T-helper 1 cell (primary cell): ENCODE results near the gene MACROD1.

ENCODE experiments used
- DNase-seq, 5 donors: peaks; one replicate each; pipeline ENCODE4 v3.0.0-alpha.2; 2012 to 2020

Gene MACROD1

GRCh38 chr11:64071849-64072248, 94.1 kb downstream of the MACROD1 start:
- no peak for DNase-seq

GRCh38 chr11:64070314-64070681, 95.6 kb downstream of the MACROD1 start:
- DNase-seq, result no peak

DNA sequence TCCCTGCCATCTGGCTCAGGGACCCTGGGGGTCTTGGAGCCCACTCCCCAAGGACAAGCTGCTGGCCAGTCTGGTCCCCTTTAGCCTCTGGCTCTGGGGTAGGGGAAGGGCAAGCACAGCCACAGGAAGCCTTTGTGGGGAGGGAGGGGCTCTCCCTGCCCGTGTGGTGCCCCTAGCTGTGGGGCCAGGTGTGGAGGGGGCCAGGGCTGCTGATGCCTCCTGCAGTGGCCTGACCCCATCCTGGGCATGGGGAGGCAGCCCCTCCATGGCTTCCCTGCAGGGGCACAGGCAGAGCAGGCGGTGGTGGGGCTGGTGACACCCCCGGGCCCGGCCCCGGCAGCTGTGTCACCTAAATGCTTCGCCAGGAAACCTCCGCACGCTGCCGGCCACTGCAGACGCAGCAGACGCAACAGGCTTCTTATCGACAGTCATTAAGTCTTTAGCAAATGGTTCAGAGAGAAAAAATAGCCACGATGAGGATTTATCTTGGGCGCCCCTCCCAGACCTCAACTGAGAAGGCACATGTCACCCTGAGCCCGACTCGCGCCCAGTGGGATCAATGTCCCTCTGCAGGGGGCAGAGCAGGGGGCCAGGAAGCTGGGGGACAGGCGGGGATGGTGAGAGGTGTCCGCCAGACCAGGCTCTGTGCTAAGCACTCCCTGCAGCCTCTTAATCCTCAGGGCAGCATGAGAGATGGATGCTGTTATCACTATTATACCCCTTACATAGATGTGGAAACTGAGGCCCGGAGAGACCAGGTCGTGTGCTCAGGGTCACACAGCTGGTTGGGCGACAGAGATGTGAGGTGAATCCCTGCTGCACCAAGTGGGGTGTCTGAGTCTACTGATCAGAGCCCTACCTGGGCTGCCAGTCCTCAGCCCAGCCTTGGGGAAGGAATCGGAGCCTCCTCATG, 96.3 kb downstream of the MACROD1 start:
- no peak for DNase-seq

GRCh38 chr11:64068705-64069400, 97.1 kb downstream of the MACROD1 start:
- no peak for DNase-seq

DNA sequence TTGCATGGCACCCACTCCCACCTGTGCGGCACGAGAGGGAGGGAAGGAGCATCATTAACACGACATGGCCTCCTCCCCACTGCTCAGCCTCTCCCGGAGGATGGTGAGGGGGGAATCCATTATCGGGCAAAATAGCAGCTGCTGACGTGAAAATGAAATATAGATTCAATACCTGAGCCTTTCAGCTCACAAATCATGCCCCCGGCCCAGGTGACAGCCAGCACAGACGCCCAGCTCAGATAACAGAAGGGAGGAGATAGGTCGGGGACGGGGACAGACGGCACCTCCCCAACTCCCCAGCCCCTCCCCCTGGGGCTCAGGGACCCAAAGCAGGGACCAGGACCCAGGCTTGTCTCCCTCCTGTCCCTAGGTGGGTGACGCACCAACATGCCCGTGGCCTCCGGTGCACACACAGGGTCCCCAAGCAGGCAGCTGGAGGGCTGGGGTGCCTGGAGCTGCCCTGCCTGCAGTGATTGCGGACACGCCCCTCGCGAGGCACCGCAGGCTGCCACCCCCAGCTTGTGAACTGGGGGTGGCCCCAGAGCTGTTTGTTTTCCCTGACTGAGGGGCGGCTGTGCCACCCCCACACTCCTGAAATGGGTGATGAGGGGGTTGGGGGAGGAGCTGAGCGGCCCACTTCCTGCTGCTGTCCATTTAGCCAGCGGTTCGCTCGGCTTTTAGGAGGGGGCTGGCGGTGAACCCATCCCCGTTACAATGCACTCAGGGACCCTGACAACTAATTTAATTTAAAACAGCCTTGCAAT, 98.5 kb downstream of the MACROD1 start:
- DNase-seq, result no peak

DNA sequence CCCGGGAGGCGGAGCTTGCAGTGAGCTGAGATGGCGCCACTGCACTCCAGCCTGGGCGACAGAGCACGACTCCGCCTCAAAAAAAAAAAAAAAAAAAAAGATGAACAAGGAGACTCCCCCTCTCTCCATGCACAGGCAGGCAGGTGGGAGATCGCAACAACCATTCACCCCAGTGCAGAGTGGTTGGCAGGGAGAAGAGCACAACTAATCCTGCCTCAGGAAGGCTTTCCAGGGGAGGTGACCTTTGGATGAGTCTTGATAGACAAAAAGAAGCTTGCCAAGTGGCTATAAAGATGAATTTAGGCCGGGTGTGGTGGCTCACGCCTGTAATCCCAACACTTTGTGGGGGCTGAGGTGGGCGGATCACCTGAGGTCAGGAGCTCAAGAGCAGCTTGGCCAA, 100.2 kb downstream of the MACROD1 start:
- no peak for DNase-seq

GRCh38 chr11:64065141-64065465, 100.8 kb downstream of the MACROD1 start:
- DNase-seq, result no peak

DNA sequence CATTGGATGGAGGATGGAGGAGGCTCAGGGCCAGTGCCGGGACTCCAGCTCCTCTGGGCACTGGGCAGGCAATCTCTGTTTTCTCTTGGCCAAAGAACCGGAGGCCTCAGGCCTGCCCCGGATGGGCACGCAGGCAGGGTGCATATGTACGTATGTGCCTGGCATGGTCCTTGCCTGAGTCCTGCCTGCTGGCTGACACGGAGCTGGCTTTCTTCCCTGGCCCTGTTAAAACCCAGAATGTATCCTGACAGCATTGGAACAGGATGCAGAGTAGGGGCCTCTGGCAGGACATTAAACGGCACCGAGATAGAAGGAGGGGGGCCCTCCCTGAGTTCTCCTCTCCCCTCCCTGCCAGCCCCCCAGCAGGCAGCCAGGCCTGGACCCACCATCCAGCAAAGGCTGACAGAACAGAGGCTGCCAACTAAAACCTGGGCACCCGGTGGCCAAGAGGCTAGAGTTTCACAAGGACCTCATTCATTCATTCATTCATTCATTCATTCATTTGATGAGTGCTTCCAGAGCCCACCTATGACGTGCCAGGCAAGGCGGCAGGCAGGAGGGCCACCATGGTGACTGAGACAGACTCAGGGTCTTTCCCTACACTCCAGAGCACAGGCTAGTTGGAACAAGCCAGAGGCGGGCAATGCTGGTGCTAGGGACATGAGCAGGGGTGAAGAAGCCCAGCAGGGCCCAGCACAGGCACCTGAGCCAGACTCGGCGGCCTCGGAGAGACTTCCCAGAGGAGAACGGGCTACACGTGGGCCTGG, 101.4 kb downstream of the MACROD1 start:
- DNase-seq, result no peak

GRCh38 chr11:64063777-64064176, 102.1 kb downstream of the MACROD1 start:
- no peak for DNase-seq

DNA sequence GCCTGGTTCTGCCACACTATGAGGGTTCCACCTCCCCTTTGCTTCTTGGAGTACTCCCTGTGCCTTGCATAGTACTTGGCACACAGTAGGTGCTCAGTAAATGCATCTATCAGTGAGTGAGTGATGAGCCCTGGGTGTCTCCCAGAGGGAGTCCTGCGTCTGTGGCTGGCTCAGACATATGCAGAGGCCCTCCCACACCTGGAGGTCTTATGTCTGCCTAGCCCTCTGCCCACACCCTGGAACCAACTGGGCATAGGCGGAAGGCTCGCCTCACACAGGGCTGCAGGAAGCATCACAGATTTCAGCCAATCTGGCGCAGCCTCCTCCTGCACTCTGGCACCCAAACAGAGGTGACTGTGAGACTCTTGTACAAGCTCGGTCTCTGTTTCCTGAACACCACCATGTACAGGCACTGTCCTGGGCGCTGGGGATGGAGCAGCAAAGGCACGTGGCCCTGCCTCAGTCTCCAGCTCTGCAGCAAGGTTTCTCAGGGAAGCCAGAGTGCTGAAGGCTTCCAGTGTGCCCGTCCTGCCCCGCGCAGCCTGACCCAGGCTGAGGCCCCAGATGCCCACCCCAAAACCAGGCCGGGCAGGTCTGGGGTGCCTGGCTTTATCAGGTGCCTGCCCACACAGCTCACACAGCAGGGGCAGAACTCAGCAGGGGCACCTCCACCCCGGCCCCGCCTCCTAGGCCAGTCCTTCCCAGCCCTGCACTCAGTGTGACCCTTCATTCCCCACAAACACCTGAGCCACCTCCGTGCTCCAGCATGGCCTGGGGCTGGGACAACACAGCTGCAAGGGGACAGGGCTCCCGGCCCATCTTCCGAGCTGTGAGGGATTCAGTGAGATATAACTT, 103.5 kb downstream of the MACROD1 start:
- no peak for DNase-seq

DNA sequence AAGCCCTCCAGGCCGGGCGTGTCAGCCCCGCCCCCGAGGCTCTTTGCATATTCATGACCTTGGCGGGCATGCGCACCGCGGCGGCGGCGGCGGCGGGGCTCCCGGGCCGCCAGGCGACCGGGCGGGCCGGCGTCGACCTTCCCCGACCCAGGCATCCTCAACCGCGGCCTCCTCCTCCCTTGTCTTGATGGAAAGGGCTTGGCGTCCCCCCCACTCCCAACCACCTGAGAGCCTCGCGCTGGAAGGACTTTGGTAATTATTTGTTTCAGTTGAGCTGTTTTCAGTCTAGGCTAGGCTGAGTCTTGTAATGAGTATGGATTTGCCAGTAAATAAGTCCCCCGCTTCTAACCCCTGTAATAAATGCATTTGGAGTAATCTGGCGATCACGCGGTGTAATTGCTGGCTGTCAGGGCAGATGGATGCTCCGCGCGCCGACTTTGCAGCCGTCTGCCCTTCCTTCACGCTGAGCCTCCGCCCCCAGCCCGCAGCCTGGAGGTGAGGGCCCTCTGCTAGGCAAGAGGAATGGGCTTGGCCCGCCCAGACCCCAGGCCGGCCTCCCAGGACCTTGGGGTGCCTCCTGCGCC, 105.0 kb downstream of the MACROD1 start:
- peak in 4 of 5 donors; percentile 18 to 43 (median 36) for DNase-seq

- DNase-seq, result no peak
Observed at GRCh38 chr11:64060263-64060860, 105.6 kb downstream of the MACROD1 start.

- DNase-seq, result no peak
Observed at GRCh38 chr11:64059339-64060140, 106.4 kb downstream of the MACROD1 start.

DNA sequence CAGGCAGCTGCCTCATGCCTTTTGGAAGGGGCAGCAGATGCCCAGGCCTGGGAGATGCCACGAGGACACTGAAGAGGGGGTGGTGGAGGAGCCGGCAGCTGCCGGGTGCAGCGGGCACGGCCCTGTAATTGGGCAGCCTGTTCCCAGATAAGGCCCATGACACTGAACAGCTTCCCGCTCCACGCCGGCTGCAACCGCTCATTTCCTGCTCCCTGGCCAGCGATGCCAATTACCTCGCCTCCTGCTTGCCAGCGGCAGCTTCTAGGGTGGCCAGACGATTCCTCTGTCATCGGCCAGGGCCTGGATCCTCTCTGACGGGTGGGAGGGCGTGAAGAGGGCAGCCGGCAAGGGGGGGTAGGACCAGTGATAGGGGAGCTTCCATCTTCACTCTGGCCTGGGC, 107.4 kb downstream of the MACROD1 start:
- no peak for DNase-seq

DNA sequence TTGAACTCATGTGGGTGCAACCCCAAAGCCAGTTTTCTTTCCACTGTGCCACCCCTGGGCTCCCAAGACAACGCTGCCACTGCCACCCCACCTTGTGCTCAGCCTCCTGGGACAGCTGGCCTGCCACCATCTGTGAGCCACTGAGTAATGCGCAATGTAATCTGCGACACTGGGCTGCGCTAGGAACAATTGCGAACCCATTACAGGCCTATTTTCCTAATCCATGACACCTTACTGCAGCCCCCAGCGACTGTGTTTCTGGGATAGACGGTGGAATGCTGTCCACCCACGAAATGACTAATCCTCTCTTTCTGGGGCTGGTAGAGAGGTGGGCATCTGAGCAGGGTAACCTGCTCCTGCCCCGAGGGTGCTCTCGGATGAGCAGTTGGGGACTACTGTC, 108.0 kb downstream of the MACROD1 start:
- DNase-seq, result no peak

- DNase-seq, result no peak
Observed at GRCh38 chr11:64056861-64057260, 109.1 kb downstream of the MACROD1 start.

GRCh38 chr11:64056213-64056785, 109.6 kb downstream of the MACROD1 start:
- DNase-seq, result no peak

DNA sequence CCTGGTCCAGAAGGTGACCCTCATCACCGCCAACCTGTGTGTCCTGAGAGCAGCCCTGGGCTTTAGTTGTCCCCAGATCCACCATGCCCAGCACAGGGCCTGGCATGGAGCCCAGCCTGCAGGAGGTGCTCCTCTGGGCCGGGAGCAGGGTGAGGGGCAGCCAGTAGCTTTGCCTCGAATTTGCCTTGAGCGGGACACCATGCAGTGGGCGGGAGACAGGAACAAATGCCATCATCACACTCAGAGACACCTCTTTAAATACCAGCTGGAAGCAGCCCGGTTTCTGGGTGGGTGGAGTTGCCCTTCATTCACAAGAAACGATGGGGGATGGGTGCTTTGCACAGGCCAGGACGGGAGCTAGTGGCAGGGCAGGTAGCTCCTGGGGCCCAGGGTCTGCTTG, 110.8 kb downstream of the MACROD1 start:
- no peak for DNase-seq

DNA sequence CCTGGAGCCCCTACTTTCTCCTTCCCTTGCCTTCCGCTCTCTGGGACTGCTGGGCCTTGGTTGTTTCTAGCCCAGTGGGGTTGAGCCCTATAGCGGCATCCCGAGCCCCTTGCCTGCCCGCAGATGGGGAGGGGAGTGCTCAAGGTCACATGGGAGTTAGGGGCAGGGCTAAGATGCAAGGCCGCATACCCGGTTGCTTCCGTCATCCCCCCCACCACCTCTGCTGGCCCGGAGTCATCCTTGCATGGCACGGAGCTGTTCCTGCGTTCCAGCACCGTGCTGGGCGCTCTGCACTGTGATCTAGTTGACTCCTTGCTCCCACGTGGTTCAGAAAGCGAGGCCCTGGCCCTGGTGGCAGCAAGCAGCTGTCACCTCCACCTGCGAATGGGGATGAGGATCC, 112.2 kb downstream of the MACROD1 start:
- DNase-seq, result no peak
